Large intestine (tissue), 3 donors: Measurements from ENCODE around the gene WDR43. TPM values are rescaled to one million over a fixed set of nuclear protein-coding genes. Genes with fewer than 3 reads are reported as not detected.
A peak's percentile ranks its signal among the peaks of the same experiment; 100 is the strongest.

Source experiments
- DNase-seq, 2 donors: peaks; one replicate each; pipeline versions ENCODE4 v3.0.0 to v3.0.0-alpha.2; 2013
- H3K27ac ChIP-seq: one replicate; pipeline ENCODE4 v1.5.1; 2013; ENCODE audit warnings: low read length
- H3K27me3 ChIP-seq: 2 replicates; pipeline ENCODE4 v1.6.1; 2013; ENCODE audit warnings: low read length; ENCODE audit not compliant: control insufficient read depth, insufficient read depth
- H3K36me3 ChIP-seq: 2 replicates; pipeline ENCODE4 v1.6.1; 2013; ENCODE audit warnings: low read length; ENCODE audit not compliant: control insufficient read depth, insufficient read depth
- H3K4me1 ChIP-seq: one replicate; pipeline ENCODE4 v1.6.1; 2013; ENCODE audit warnings: low read length; ENCODE audit not compliant: control insufficient read depth, insufficient read depth
- H3K4me3 ChIP-seq: one replicate; pipeline ENCODE4 v1.5.1; 2013; ENCODE audit warnings: low read length
- H3K9me3 ChIP-seq: one replicate; pipeline ENCODE4 v1.6.1; 2013; ENCODE audit warnings: mild to moderate bottlenecking, low read depth, low read length, moderate library complexity; ENCODE audit not compliant: control insufficient read depth
- WGBS: methylation state at CpG from one replicate; pipeline ENCODE4 v1.1.5; 2013; ENCODE audit warnings: low lambda C conversion rate; ENCODE audit not compliant: insufficient coverage; 5-methylcytosine and 5-hydroxymethylcytosine counted together
- polyA plus RNA-seq: library from polyadenylated mRNA; unstranded; fragments of 120-200 nt; gene quantifications from one replicate; pipeline ENCODE4 v1.2.1, GENCODE V29; 2013

Gene WDR43
- polyA plus RNA-seq, 1 donor: 34.7 TPM

DNA sequence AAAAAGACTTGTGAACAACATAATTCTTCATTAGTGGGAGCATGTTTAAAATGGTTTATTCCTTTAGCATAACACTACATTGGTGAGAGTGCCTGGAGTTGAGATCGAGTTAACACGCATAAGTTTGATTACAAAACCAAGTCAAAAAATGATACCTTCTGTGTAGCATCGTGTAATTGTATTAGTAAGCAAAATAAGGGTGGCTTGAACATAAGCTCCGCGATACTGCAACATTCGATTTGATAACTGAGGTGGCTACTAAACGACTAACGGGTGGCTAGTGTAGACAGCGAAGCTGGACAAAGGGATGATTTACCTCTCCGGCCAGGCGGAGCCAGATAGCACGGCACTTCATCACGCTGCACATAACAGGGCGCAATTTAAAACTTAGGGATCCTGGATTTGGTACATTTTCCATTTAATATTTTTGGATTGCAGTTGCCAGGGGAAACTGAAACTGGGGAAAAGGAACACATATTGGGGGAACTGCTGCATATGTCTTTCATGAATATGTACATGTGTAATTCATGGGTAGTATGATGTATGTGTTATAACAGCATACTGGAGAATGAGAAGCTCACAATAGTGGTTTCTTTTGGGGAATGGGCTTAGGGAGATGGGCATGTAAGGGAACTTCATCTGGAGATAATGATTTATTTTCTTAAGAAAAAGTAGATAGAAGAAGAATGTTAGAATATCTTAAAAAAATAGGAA lies 50.2 kb downstream of the WDR43 start:
- no peaks in the 10 kb centered on the region for H3K27me3 ChIP-seq
- WGBS: 100% methylated on average over 3 of the region's 14 CpGs
- no peak for DNase-seq
- H3K27ac ChIP-seq: no peak overlapping the region
- H3K36me3 ChIP-seq: peaks cover 65% of the 10 kb centered on the region
- no peak overlapping the region for H3K4me3 ChIP-seq
- H3K9me3 ChIP-seq: no peaks in the 10 kb centered on the region
- no peaks in the 10 kb centered on the region for H3K4me1 ChIP-seq

DNA sequence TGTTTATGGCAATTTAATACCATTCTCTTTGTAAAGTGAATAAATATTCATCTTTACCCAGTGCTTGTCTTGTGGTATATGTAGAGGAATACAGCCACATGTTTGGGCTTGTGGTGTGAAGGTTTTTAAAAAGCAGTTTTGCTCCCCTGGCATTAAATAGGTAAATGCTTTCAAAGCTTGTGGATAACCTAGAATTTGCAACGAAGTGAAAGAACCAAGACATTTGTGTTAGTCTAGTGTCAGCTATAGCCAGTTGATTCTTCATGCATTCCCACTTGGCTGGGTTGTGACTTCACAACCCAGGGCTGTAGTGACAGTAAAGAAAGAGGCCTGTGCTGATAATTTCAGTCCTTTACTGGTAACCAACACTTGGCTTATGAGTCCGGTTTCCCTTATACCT lies 53.7 kb downstream of the WDR43 start:
- no peak for DNase-seq
- no peaks in the 10 kb centered on the region for H3K4me1 ChIP-seq
- WGBS: 100% methylated on average over 1 of the region's 2 CpGs
- H3K4me3 ChIP-seq: no peak overlapping the region
- no peaks in the 10 kb centered on the region for H3K9me3 ChIP-seq
- H3K27ac ChIP-seq: no peak overlapping the region
- peaks cover 47% of the 10 kb centered on the region for H3K36me3 ChIP-seq
- no peaks in the 10 kb centered on the region for H3K27me3 ChIP-seq

DNA sequence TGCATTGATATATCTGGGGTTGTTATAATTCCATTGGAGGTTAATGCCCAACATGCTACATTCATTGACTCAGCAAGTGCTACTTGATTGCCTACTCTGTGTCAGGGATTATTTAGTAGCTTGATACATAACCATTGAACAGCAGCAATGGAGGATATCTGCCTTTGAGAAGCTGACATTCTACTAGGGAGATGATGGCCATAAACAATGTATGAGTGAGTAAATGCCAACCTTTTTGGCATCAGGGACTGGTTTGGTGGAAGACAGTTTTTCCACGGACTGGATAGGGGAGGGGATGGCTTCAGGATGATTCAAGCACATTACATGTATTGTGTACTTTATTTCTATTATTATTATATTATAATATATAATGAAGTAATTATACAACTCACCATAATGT lies 54.7 kb downstream of the WDR43 start:
- no CpG with 5 or more reads among the region's 1 CpG for WGBS
- no peaks in the 10 kb centered on the region for H3K27me3 ChIP-seq
- no peaks in the 10 kb centered on the region for H3K4me1 ChIP-seq
- H3K9me3 ChIP-seq: no peaks in the 10 kb centered on the region
- no peak for DNase-seq
- H3K36me3 ChIP-seq: peaks cover 38% of the 10 kb centered on the region
- no peak overlapping the region for H3K4me3 ChIP-seq
- H3K27ac ChIP-seq: no peak overlapping the region

DNA sequence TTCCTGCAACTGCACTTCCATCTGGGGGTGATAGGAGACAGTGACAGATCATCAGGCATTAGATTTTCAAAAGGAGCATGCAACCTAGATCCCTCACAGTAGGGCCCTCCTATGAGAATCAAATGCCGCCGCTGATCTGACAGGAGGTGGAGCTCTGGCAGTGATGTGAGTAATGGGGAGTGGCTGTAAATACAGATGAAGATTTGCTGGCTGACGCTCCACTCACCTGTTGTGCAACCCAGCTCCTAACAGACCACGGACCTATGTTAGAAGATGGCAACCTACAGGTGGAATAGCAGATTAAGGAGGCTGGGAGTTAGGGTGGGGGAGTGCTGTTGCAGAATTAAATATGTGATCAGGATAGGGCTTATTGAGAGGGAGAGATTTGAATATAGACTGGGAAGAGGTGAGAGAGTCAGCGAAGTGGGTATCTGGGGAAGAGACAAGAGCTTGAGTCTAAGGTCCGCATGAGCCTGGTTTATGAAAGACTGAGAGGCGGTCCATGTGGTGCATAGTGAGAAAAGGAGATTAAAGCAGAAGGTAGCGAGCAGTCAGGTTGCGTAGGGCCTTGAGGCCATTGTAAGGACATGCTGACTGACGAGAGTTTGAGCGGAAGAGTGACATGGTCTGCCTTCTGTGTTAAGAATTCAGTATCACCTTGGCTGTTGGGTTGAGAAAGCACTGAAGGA lies 55.3 kb downstream of the WDR43 start:
- H3K27ac ChIP-seq: no peak overlapping the region
- no peak overlapping the region for H3K4me3 ChIP-seq
- H3K36me3 ChIP-seq: peaks cover 34% of the 10 kb centered on the region
- DNase-seq: no peak
- H3K4me1 ChIP-seq: no peaks in the 10 kb centered on the region
- H3K27me3 ChIP-seq: no peaks in the 10 kb centered on the region
- no peaks in the 10 kb centered on the region for H3K9me3 ChIP-seq
- 81% methylated on average over 6 of the region's 11 CpGs for WGBS

DNA sequence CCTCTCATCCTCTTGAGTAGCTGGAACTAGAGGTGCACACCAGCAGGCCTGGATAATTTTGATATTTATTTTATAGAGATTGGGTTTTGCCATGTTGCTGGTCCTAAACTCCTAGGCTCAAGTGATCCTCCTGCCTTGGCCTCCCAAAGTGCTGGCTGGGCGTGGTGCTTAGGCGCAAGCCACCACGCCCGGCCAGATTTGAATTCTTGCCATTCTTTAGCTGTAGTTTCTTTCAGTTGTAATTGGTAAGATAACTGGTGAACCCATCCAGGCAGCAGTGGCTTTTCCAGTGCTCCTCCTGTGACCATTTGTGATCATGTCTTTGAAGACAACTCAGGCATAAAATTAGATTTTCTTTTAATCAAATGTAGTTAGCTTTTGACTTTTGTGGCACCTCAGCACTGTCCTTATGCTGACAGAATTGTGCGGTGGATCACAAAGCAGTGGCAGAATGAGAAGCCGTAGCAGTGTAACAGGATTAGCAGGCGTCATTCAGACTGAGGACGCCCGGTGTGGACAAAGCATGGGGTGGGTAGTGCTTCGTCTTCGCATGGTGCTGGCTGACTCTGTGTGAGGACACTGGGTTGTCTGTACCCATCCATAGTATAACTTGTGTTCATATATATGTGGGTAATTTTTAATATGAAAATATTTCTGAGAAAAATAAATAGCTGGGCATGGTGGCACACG lies 56.6 kb downstream of the WDR43 start:
- no peak for DNase-seq
- no CpG with 5 or more reads among the region's 12 CpGs for WGBS
- Histone ChIP-seq H3K4me1 (no peaks in the 10 kb centered on the region), H3K27ac (no peak overlapping the region), H3K9me3 (no peaks in the 10 kb centered on the region), H3K4me3 (no peak overlapping the region), H3K27me3 (no peaks in the 10 kb centered on the region), H3K36me3 (peaks cover 24% of the 10 kb centered on the region)

DNA sequence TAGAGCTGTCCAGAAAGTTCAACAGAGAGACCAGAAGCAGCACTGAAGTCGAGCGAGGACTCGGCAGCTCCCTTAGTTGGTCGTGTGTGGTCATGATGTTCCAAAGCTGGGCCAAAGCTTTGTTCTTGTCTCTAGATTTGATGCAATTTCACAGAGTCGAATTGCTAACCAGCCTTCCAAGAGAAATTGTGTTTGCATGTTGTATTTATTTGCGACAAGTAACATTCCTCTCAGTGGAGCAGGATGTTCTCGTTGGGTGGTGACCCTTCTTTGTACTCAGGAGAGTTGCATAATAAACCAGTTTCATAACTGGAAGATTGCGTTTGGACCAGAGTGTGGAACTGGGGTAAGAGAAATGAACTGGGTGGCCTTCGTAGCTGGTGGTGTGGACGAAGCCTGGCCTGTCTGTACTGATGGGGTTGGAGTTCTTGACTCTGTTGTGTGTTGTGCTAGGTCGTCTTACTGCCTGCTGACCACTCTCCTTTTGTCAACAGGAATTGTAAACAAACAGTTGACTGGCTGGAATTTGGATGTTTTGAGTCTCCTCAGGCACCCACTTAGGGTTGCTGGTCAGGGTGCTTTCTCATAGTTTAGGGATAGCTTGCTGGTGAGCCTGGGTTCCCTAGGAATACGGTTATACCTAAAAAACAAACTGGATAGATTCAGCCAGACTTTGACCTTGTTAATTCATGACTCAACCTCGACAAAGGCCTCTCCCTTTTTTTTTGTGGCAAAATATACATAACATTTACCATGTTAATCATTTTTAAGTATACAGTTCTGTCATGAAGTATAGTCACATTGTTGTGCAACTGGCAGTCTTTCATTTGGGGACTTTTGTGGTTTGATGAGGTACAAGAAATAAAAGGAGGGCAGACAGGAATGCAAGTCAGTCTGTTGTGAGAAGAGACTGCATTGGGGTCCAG lies 57.7 kb downstream of the WDR43 start:
- peak in 1 of 2 donors; percentile 21 for DNase-seq
- Histone ChIP-seq H3K4me3 (no peak overlapping the region), H3K27ac (no peak overlapping the region), H3K27me3 (no peaks in the 10 kb centered on the region), H3K4me1 (no peaks in the 10 kb centered on the region), H3K36me3 (peaks cover 16% of the 10 kb centered on the region), H3K9me3 (no peaks in the 10 kb centered on the region)
- WGBS: 100% methylated on average over 2 of the region's 13 CpGs

DNA sequence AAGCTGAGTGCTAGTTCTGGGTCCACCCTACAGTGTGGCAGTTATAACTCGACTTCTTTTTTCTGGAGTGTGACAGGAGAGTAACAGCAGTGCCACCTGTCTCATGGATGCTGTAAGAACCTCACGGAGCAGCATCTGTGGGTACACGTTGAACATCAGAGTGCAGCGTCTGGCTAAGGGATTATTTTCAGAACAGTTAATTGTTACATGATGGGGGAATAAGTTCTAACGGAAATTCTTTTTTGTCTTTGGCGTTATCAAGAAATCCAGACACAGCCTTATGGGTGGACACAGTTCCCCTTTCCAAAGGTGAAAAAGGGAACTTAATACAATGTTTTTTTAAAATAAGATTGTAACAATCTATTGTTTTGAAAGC lies 58.4 kb downstream of the WDR43 start:
- H3K9me3 ChIP-seq: no peaks in the 10 kb centered on the region
- H3K4me1 ChIP-seq: no peaks in the 10 kb centered on the region
- H3K27me3 ChIP-seq: no peaks in the 10 kb centered on the region
- 72% methylated on average over 2 of the region's 6 CpGs for WGBS
- H3K36me3 ChIP-seq: peaks cover 14% of the 10 kb centered on the region
- no peak overlapping the region for H3K4me3 ChIP-seq
- peak in 1 of 2 donors; percentile 16 for DNase-seq
- no peak overlapping the region for H3K27ac ChIP-seq

DNA sequence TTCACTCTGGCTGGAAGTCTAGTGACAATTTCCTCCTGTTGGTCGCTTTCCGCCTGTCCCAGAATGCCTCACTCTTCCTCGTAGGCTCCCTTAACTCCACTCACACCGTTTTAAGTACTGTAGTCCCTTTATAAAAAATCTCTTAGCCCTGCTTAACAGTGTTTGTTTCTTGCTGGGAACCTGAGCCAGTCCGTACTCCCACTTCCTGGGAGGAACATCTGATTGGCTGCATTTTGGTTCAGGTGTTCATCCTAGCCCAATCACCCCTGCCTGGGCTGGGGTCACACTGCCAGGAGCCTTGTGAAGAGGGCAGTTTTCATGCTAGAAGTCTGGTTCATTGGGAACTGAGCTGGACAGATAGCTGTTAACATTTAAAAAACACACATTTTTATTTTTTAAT lies 61.0 kb downstream of the WDR43 start:
- DNase-seq: no peak
- Histone ChIP-seq H3K9me3 (no peaks in the 10 kb centered on the region), H3K27me3 (no peaks in the 10 kb centered on the region), H3K4me3 (no peak overlapping the region), H3K27ac (no peak overlapping the region), H3K4me1 (peaks cover 4% of the 10 kb centered on the region), H3K36me3 (no peaks in the 10 kb centered on the region)
- 61% methylated on average over 4 of the region's 5 CpGs for WGBS

DNA sequence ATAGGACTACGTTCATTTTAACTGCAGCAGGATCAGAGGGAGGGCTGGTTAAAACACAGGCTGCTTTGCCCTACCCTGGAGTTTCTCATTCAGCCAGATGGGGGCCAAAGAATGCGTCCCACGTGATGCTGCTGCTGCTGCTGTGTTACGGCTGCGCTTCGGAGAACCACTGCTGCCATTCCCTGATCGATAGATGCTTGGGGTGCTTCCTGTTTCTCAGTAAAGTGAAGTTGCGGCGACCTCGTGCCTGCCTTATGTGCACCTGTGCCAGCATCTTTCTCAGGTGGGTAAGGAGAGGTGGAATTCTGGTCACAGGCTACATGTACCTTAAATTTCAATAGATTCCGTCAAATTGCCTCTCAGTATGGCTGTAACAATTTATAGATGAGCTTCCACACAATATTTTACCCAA lies 62.0 kb downstream of the WDR43 start:
- H3K27me3 ChIP-seq: no peaks in the 10 kb centered on the region
- no peak for DNase-seq
- no peaks in the 10 kb centered on the region for H3K9me3 ChIP-seq
- H3K27ac ChIP-seq: no peak overlapping the region
- H3K4me1 ChIP-seq: peaks cover 4% of the 10 kb centered on the region
- no CpG with 5 or more reads among the region's 11 CpGs for WGBS
- H3K36me3 ChIP-seq: no peaks in the 10 kb centered on the region
- no peak overlapping the region for H3K4me3 ChIP-seq

DNA sequence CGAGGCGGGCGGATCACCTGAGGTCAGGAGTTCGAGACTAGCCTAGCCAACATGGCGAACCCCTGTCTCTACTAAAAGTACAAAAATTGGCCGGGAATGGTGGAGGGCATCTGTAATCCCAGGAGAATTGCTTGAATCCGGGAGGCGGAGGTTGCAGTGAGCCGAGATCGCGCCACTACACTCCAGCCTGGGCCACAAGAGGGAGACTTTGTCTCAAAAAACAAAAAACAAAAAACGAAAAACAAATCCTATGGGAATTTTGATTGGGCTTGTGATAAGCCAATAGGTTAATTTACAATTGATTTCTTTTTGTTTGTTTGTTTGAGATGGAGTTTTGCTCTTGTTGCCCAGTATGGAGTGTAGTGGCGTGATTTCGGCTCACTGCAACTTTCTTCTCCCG lies 62.4 kb downstream of the WDR43 start:
- Histone ChIP-seq H3K27me3 (no peaks in the 10 kb centered on the region), H3K4me1 (peaks cover 4% of the 10 kb centered on the region), H3K9me3 (no peaks in the 10 kb centered on the region), H3K27ac (no peak overlapping the region), H3K4me3 (no peak overlapping the region), H3K36me3 (no peaks in the 10 kb centered on the region)
- no peak for DNase-seq
- no CpG with 5 or more reads among the region's 15 CpGs for WGBS
